HG03196 (cell line): ENCODE data around the gene COL4A2.
"Not testable (repeated sequence)": the region's sequence is repeated elsewhere in the genome, so short reads cannot be mapped to it uniquely, and the experiment has no call there.

ENCODE experiments used
- ATAC-seq: cut with Tn5 transposase; IDR thresholded peaks from one replicate; pipeline ENCODE4 v1.9.1; 2021; ENCODE audit not compliant: unreplicated experiment

COL4A2 gene

DNA sequence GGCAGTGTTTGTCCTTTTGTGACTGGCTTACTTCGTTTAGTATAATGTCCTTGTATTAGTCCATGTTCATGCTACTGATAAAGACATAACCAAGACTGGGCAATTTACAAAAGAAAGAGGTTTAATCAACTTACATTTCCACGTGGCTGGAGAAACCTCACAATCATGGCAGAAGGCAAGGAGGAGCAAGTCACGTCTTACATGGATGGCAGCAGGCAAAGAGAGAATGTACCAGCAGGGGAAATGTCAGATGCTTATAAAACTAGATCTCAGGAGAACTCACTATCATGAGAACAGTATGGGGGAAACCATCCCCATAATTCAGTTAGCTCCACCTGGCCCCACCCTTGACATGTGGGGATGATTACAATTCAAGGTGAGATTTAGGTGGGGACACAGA is 14.5 kb downstream of the COL4A2 start:
- not testable (repeated sequence) for ATAC-seq

DNA sequence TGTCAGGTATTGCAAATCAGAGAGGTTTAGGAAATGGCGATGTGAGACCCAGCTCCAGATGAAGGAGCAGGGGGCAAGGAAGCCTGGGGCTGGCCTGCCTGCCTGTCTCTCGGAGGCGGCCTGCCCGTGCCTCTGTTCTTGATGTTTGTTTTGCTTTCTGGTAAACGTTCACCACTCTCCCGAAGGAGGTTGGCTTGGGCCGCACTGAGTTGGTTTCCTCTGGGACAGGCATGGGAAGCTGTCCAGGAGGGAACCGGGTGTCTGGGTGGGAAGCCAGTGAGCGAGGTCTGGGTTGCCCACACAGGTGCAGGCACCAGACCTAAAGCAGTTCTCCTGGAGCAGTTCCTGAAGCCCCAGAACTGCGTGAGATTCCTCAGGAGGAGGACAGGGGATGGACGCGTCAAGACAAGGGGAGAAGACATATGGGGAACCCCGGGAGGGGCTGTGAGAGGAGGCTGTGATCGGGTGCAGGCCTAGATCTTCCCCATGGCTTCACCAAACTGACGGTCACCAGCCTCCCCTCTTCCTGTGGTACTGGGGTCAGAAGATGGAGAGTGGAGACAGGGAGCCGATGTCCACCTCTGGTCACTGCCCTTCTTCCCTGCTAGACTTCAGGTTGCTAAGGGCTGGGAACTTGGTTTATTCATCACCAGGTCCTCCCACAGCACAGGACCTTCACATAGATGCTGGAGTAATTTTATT is 15.2 kb downstream of the COL4A2 start:
- no peak for ATAC-seq

DNA sequence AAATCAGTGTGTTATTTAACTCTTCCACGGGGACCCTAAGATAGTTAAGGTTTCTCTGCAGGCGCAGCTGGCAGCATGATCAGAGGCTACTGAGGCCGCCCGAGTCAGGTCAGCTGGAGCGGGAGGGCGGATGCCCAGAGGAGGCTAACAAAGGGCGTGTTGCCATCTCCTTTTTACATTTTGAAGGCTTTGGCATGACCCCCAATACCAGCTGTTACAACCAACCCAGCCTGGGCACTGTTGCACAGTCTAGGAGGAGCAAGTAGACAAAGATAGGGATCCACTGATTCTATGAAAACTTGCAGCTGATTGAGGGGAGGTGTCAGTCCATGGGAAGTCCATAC is 15.7 kb downstream of the COL4A2 start:
- ATAC-seq: no peak

DNA sequence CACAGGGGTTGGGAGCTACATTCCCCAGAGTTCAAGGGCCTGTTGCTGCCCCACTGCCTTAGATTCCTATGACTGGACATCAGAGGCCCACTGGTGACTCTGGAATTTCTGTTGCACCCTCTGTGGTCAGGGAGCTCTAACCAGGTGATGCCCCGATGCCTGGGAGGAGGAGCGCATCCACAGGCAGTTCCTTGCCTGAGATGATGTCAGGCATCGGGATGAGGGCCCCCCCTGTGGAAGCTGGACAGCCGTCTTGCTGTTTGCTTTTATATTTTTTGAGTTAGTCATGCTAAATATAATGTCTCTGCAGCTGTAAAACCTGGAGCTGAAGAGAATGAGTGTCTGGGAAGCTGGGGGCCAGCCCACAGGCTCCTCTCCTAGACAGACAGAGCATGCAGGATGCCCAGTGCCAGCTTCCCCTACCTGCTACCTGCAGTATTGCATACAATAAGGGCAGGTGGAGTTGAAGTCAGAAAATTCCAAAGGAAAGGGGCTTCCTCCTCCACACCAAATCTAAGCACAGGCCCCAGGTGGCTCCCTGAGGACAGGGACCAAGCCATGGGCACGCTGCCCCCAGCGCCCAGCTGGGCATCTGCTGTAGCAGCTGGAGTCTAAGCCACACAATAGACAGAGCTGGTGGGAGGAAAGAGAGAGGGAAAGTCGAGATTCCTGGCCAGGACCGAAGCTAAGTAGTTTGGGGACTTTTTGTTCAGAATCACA is 16.2 kb downstream of the COL4A2 start:
- no peak for ATAC-seq

DNA sequence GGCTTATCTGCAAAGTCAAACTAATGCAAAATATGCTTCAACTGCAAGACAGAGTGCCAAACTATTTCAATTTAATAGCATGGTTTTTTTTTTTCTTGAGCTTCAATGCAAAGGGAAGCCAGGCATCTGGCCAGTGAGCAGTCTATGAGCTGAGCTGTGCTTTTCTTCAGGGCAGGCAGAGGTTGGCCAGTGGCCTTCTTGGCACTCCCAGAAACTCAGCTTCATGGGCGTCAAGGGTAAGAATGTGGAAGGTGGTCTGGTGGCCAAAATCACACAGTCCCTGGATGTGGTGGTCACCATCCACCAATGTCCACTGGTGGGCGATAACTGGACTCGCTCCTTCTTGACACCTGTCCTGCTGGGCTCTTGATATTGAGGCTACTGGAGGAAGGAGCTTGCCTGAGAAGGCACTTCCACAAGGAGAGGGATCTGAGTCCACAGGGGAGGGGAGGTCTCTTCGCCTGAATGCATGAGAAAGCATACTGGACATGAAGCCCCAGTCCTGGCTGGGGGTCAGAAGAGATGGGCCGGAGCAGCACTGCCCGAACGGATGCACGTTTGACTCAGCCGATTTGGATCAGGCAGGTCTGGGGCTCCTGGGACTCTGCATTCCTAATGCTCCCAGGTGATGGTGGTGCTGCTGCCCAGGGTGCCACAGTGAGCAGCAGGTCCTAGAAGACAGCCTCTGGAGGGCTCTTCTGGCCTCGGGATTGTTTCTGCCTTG is 17.1 kb downstream of the COL4A2 start:
- ATAC-seq: no peak

DNA sequence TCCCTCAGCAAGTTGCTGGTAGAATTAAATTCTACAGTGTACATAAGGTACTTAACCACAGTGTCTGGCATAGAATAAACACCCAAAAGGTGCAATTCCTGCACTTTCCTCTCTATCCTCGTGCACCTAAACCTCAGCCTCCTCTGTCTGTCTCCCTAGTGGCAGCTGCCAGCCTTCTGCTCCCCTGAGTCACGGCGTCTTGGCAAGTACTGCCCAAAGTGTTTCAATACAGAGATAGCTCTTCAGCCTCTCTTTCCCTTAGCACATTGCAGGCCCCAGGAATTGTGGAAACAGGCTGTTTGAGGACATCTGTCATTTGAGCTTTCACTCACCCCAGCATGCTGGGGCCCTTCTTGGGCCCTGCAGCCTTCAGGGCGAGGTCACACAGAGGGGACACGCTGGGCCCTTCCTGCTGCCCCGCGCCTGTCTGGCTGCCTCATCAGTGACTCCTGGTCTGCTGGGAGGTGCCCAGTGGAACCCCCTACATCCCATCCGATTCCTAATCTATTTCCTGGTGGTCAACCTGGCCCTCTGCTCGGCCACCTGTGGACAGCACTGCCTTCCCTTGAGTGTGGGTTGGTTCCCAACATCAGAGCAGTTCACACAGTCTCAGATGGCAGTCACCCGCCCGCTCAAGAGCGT is 19.3 kb downstream of the COL4A2 start:
- no peak for ATAC-seq

GRCh38 chr13:110327051-110327721 is 20.1 kb downstream of the COL4A2 start:
- no peak for ATAC-seq

DNA sequence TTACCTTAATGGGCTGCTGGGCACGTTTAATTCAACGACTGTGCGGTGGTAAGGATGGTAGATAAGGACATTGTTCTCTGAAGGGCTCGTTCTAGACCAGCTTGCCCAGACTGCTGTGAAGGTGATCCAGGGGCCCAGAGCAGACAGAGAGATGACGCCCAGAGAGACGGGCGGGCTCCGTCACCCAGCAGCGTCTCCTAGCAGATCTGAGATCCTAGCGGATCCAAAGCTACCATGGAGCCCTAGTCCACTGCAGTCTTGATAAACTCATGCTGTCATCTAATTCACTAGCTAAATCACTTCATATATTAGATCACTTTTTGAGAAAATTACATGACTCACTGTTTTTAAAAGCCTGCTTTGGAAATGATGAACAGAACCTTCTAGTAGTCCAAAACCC is 21.5 kb downstream of the COL4A2 start:
- ATAC-seq: no peak

DNA sequence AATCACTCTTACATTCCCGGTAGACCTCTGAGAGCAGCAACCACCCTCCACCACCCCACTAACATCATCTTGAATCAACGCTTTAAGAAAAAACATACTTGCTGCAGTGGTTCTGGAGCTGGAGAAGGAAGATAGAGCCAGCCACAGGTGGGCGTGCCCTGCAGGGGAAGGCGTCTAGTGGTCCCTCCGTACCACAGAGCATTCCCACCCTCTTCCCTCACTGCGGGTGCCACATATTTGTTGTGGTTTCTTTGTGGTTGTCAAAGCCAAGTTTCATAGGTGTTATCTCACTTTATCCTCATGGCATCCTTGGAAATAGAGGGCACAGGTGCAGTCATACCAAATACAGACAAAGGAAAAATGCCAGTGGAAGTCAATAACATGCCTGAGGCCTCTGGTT is 22.2 kb downstream of the COL4A2 start:
- no peak for ATAC-seq

DNA sequence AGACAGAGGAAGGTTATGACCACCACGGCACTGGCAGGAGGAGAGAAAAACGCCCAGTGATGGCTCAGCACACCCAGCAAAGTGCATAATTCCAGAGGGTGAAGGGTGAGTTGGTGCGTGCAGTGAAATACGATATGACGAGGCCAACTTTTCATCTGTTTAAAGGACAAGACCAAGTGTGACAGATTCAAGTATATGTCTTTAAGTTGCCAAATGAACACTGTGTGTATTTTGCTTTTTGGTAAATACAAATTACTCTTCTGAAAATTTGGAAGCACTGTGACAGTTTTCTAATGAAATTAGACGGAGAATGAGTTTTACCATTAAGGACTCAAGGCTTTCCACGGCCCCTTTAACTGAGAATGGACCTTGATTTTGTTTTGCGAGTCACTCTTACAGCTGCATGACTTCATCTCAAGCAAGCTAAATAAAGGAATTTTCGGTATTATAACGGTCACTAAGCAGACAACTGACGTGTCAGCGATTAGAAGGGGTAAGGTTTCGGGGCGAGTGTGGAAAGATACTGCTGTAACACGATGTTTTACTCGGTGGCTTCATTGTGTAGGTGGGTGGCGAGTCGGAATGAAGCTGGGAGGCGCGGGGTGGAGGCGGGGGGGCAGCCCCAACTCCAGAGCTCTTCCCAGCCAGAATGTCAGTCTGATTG is 22.8 kb downstream of the COL4A2 start:
- ATAC-seq: no peak

- ATAC-seq: no peak
Measured at GRCh38 chr13:110330491-110331011, 23.5 kb downstream of the COL4A2 start.

GRCh38 chr13:110331362-110331761 is 24.3 kb downstream of the COL4A2 start:
- no peak for ATAC-seq

DNA sequence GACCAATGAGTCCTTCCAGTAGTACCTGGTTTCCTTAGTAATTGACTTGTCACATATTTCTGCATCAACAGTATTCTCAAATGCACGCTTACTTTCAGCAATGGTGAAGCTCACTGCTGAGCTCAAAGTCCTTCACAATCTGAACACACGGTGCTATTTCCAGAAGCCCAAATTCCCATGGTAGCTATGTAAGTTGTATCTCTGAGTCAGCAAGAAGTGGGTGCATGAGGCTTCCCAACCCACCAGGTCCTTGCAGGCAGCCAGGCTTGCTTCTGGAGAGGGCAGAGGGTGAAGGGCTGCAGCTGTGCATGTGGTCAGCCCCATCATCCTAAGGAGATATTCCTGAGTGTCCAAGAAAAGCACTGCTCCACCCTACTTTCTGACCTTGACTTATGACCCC is 25.7 kb downstream of the COL4A2 start:
- no peak for ATAC-seq

- ATAC-seq: no peak
Measured at GRCh38 chr13:110333837-110334236, 26.8 kb downstream of the COL4A2 start.

GRCh38 chr13:110334256-110334655 is 27.2 kb downstream of the COL4A2 start:
- no peak for ATAC-seq

GRCh38 chr13:110334841-110335490 is 27.9 kb downstream of the COL4A2 start:
- no peak for ATAC-seq

DNA sequence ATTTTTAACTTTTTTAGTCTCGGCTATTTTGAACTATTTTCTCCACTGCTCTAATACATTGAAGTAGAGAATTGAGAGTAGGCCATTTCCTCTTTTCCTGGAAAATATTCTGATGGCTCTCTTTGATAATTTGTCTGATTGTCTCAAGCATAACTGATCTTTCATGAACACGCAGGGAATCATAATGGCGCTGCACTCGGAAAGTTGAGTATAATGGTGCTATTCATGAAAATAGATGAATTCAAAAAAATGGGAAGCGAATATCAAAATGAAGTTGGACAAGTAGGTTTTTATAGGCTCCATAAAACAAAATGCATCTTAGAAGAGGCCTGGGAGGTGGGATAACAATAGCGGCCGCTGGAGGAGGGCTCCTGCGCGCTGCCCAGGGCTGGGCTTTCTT is 29.0 kb downstream of the COL4A2 start:
- ATAC-seq: no peak

- no peak for ATAC-seq
Measured at GRCh38 chr13:110336681-110337080, 29.6 kb downstream of the COL4A2 start.

DNA sequence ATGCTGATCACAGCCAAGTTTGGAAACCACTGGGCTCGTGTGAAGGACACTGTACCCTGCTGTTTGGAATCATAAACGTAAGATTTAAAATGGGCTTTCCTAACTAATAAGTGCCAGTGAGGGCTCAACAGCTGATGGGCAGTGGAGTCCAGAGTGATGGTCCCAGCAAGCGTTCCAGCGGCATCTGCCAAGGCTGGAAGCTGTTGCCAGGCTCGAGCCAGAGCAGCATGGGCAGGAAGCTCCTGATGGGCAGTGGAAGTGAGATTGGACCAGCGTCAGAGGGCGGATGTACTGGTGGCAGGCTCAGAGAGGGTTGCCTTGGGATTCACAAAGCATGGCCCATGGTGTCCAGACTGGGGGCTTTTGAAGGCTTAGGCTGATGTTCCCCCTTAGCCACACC is 30.2 kb downstream of the COL4A2 start:
- ATAC-seq: no peak
